ENCODE measurements around the gene ZNF442. TPM values are rescaled to one million over a fixed set of nuclear protein-coding genes. Genes with fewer than 3 reads are reported as not detected.
"Not testable (repeated sequence)": the region's sequence is repeated elsewhere in the genome, so short reads cannot be mapped to it uniquely, and the experiment has no call there.

The ZNF442 gene
- total RNA-seq, 1 donor from 2014 or later: 4.3 TPM

- DNase-seq (ENCODE audit: low spot score): peak; percentile 98
- intact Hi-C loops (cut with DNase I): loop anchor here (2.0 to 10.0 kb wide), 3 partner anchors 31 to 139 kb away; partner anchors contain the start of genes ZNF44 and ZNF442
Measured at GRCh38 chr19:12333162-12334159, 32.0 kb downstream of the ZNF442 start, which contains the start of gene ZNF563. ZNF563 (minus strand) TSS chr19:12333633; CDS start chr19:12333482, 151 bp downstream.

GRCh38 chr19:12331211-12331941 lies 34.1 kb downstream of the ZNF442 start:
- no peak for DNase-seq (ENCODE audit: low spot score)
- intact Hi-C loops (cut with DNase I): loop anchor here (10.0 kb wide), 1 partner anchor 137 kb away; no protein-coding TSS in a partner anchor

DNA sequence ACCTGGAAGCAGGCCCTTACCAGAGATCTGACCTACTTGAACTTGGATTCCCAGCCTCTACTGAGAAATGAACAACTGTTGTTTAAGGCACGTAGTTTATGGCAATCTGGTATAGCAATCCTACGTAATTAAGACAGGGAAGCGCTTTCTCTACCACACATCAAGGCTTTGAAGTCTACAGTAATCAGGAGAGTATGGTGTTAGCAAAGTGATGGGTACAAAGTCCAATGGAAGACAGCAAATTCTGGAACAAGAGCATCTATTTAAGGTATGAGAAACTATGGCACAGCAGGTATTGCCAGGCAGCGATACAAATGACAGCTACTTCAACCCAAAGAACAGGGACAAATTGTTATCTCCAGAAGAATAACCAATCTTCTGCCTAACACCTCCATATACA lies 35.1 kb downstream of the ZNF442 start:
- intact Hi-C loops (cut with DNase I): loop anchor here (10.0 kb wide), 1 partner anchor 136 kb away; no protein-coding TSS in a partner anchor
- DNase-seq (ENCODE audit: low spot score): no peak

DNA sequence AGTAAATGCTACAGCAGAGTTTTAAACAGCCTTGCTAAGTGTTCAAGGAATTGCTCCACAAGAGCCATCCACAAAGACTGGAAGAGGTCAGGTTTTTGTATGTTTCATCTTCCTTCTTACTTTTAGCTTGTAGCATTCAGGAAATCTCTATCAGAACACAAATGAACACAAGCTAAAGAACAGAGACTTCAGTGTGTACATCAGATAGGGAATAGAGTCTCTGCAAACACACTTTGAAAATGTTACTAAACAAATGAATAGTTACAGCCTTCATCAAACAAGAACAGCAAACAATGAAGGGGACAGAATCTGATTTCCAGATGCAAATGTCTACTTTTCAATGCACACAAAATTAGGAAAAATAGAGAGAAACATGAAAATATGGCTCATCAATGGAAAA lies 39.8 kb downstream of the ZNF442 start:
- no peak for DNase-seq (ENCODE audit: low spot score)
- intact Hi-C loops (cut with DNase I): no loop called here

DNA sequence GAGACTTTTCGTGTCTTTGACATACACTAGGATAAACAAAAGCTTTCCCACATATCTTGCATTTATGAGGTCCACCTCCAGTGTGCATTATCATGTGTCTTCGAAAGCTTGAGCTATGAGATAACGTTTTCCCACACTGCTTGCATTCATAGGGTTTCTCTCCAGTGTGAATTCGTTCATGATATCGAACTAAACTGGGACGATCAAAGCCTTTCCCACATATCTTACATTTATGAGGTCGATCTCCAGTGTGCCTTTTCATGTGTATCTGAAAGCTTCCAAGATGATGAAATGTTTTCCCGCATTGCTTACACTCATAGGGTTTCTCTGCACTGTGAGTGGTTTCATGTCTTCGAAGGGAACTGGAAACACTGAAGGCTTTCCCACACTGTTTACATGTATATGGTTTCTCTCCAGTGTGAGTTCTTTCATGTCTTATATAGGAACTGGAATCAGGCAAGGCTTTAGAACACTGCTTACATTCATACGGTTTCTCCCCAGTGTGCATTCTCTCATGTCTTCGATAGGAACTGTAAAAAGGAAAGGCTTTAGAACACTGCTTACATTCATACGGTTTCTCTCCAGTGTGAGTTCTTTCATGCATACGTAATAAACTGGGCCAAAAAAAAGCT lies 46.6 kb downstream of the ZNF442 start:
- intact Hi-C loops (cut with DNase I): no loop called here
- no peak for DNase-seq (ENCODE audit: low spot score)

DNA sequence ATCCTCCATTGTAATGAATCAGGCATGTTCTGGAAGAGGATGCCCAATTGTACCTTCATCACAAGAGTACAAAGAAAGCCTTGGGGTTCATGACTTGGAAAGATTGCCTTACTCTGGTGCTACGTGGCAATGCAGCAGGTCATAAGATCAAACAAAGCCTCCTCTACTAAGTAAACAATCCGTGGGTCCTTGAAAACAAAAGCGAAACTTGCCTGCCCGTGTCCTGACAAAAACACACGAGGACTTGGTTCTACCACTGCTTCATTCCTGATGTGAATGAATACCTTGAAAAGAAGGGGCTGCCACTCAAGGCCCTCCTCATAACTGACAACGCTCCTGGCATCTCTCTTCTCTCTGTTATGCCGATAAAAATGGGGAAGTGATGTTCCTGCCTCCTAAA lies 50.9 kb downstream of the ZNF442 start:
- intact Hi-C loops (cut with DNase I): no loop called here
- no peak for DNase-seq (ENCODE audit: low spot score)

- DNase-seq (ENCODE audit: low spot score); intact Hi-C loops (cut with DNase I): not testable (repeated sequence)
Measured at GRCh38 chr19:12308891-12309290, 56.6 kb downstream of the ZNF442 start.

Other genes with a start within 250 kb of the ZNF442 start
- gene ZNF20, start 225.3 kb downstream of the ZNF442 start, total RNA-seq: 1.6 TPM
- 3.1 TPM for gene ZNF625, start 208.9 kb downstream of the ZNF442 start, total RNA-seq
- gene ZNF136, start 202.6 kb downstream of the ZNF442 start, total RNA-seq: 3.0 TPM
- gene ZNF44, start 70.8 kb downstream of the ZNF442 start, total RNA-seq: 10.8 TPM
- gene ZNF563, start 32.0 kb downstream of the ZNF442 start, total RNA-seq: 3.7 TPM
- gene ZNF799, start 35.6 kb upstream of the ZNF442 start, total RNA-seq: 1.9 TPM
- gene ZNF443, start 75.3 kb upstream of the ZNF442 start, total RNA-seq: 2.0 TPM
- gene ZNF709, start 119.1 kb upstream of the ZNF442 start, total RNA-seq: 0.94 TPM
- gene ZNF564, start 185.8 kb upstream of the ZNF442 start, total RNA-seq: 9.3 TPM
- gene ZNF490, start 245.1 kb upstream of the ZNF442 start, total RNA-seq: 5.1 TPM
- gene ZNF791, start 245.2 kb upstream of the ZNF442 start, total RNA-seq: 14.8 TPM